TTC549 (cell line): ENCODE measurements around the gene PRXL2C.
"Not testable (repeated sequence)": the region's sequence is repeated elsewhere in the genome, so short reads cannot be mapped to it uniquely, and the experiment has no call there.

Experiments used
- FAIRE-seq: peaks from 2 replicates; lab custom pipeline; 2012; peaks lifted over from hg19 to GRCh38; lab: Jason Lieb, UNC

Gene PRXL2C

GRCh38 chr9:96655198-96655851, at the start of gene PRXL2C:
Gene PRXL2C, minus strand, starts transcription at chr9:96655317. Its CDS starts 36 bp downstream, at chr9:96655281.
- FAIRE-seq: no peak

- FAIRE-seq: not testable (repeated sequence)
Measured at GRCh38 chr9:96700721-96701375, 45.7 kb upstream of the PRXL2C start.

- FAIRE-seq: no peak
Measured at GRCh38 chr9:96691326-96691725, 36.2 kb upstream of the PRXL2C start.

- FAIRE-seq: no peak
Measured at GRCh38 chr9:96688745-96689464, 33.8 kb upstream of the PRXL2C start.

- FAIRE-seq: no peak
Measured at GRCh38 chr9:96688187-96688586, 33.1 kb upstream of the PRXL2C start.

- no peak for FAIRE-seq
Measured at GRCh38 chr9:96686638-96687335, 31.7 kb upstream of the PRXL2C start.

GRCh38 chr9:96680812-96681499, 25.8 kb upstream of the PRXL2C start:
- no peak for FAIRE-seq

GRCh38 chr9:96674906-96675538, 19.9 kb upstream of the PRXL2C start:
- no peak for FAIRE-seq

GRCh38 chr9:96673786-96674185, 18.7 kb upstream of the PRXL2C start:
- FAIRE-seq: not testable (repeated sequence)

GRCh38 chr9:96668868-96669534, 13.9 kb upstream of the PRXL2C start:
- FAIRE-seq: no peak

GRCh38 chr9:96667363-96667728, 12.2 kb upstream of the PRXL2C start:
- FAIRE-seq: no peak

GRCh38 chr9:96666653-96667362, 11.7 kb upstream of the PRXL2C start:
- FAIRE-seq: peak; percentile 75

GRCh38 chr9:96665789-96666188, 10.7 kb upstream of the PRXL2C start:
- FAIRE-seq: no peak

GRCh38 chr9:96663506-96664120, 8.5 kb upstream of the PRXL2C start:
- FAIRE-seq: no peak

- no peak for FAIRE-seq
Measured at GRCh38 chr9:96661711-96662110, 6.6 kb upstream of the PRXL2C start.

- no peak for FAIRE-seq
Measured at GRCh38 chr9:96660692-96661248, 5.7 kb upstream of the PRXL2C start.

- no peak for FAIRE-seq
Measured at GRCh38 chr9:96654450-96655197, 493 bp downstream of the PRXL2C start.

GRCh38 chr9:96651626-96652025, 3.5 kb downstream of the PRXL2C start:
- FAIRE-seq: peak; percentile 66
